HL-60/S4 treated with phorbol 12-myristate 13-acetate at 8.2 ng/mL for 4 days and 3 days (cell line): ENCODE results near the gene TNFAIP8L3.
"Not testable (repeated sequence)": the region's sequence is repeated elsewhere in the genome, so short reads cannot be mapped to it uniquely, and the experiment has no call there.

Experiments used
- in situ Hi-C: fragments of 300-500 bp; cut with MboI; formaldehyde crosslinking; loops from 2 replicates; pipeline ENCODE4 v1.15.0; 2022; ENCODE audit warnings: low sequenced_read_pairs

The TNFAIP8L3 gene

GRCh38 chr15:51065261-51065660, 29.4 kb downstream of the TNFAIP8L3 start:
- in situ Hi-C loops = no loop called here

DNA sequence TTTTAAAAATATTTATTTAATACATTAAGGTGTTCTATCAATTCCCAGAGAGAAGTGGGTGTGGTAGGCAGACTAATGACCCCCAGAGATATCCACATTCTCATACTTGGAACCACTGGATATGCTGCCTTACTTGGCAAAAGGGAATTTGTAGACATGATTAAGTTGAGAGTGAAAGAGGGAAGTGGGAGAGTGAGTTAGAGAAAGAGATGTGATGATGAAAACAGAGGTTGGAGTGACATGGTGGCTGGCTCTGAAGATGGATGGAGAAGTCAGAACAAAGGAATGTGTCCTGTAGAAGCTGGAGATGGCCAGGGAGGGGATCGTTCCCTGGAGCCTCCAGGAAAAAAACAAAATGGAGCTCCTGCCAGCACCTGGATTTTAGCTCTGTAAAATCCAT, 32.0 kb downstream of the TNFAIP8L3 start:
- in situ Hi-C loops = no loop called here

DNA sequence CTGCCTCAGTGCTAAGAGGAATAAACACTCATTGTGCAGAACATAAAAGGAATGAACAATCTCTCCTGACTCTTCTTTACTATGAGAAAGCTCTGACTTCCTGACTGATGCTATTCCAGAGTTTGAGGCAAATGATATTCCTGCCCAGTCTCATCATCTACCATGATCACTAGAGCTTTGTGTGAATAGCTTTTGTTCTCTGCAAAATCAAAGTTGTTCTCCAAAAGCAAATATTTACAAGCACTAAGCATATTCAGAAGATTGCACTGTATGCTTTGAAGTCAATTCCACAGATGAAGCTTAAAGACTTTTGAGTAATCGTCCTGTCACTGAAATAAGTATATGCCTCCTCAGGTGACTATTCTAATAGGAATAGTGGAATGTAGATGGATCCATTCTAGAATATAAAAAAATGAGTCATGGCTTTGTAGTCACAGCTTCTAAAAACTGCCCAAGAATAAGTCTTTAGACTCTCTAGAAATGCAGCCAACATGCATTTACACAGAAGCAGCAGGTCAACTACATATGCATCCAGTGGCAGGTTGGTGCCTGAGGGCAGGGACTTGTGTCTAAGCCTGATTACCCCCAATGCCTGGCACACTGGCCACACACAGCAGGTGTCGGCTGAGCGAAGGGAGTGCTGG, 34.6 kb downstream of the TNFAIP8L3 start:
- in situ Hi-C loops = no loop called here

GRCh38 chr15:51054535-51054934, 40.2 kb downstream of the TNFAIP8L3 start:
- in situ Hi-C loops = no loop called here

DNA sequence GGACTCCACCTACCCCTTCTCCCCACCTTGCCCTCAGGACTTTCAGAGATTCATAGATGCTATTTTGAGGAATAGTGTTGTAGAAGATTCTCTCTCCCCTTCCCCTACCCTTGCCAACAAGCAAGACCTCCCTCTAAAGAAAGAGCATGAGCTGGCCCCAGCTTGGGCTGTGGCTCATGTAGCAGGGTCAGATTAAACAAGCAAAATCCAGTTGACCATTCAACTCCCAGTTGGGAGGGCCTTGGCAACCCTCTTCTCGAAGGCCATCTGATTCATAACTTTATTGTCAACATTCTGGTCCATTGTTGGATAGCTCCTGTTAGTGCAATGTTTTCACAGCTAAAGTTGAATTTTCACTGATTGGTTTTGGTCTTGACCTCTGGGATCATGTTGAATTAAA, 41.1 kb downstream of the TNFAIP8L3 start:
- in situ Hi-C loops = no loop called here

- in situ Hi-C loops = no loop called here
These were observed 42.9 kb downstream of the TNFAIP8L3 start for GRCh38 chr15:51051776-51052175.

DNA sequence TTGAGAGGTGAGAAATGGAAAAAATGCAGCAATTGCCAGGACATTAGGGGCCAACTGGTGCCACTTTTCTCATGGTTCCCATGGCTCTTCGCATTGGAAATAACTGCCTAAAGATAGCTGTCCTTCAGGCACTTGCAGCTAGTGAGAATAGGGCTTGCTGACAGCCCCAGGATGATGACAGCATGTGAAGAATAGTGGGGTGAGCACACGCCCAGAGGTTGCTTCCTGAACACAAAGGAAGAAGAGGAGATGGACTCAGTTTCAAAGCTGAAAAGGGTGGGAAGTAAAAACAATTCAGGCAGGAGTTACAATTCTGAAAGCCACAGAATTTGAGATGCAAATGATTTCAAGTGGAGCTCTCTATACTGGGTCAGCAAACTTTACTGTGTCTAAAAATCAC, 45.6 kb downstream of the TNFAIP8L3 start:
- in situ Hi-C loops = no loop called here

- in situ Hi-C loops = no loop called here
These were observed 46.4 kb downstream of the TNFAIP8L3 start for GRCh38 chr15:51048308-51048707.

DNA sequence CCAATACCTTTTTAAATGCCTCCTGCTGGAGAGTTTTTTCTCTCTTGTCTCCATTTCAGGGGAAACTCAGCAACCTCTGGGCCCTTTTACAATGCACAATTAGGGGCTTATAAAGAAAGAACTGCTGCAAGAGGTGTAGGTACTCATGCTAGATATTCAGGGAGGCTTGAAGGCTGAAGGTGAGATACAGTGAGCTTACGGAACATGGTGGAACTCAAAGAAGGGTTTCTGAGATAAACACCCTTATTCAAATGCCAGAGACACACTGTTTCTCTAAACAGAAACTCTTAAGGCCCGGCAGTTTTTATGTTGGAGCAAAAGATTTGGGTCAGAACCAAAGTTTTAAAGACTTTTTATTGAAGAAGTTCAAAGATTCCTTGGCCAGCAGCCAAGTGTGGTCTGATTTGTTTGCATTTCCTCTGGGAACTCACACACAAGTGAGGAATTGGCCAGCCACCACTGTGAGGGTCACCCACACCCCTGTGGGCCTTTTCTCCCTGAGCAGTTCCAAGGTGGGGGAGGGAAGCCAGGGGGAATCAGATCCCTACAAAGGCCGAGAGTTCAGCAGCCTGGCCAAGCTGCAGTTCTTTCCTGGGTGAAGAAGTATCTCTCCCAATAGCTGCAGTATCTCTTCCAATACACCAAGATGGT, 47.8 kb downstream of the TNFAIP8L3 start:
- in situ Hi-C loops = no loop called here

DNA sequence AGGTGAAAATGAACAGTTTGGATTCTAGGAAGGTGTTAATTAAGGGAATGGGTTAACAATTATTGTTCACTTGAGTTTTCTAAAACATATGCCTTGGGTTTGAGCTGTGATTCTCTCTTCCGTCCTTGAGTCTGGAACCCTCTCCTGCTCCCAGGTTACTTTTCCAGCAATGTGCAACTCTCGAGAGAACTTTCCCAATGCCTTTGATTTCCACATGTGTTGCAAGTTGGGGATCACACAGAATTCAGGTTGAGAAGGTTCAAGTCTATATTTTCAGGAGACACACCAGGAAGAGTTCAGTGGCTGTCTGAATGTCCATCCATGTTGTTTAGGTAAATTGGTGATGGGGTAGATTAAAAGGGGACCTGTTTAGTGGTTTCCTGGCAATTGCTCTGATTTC, 48.7 kb downstream of the TNFAIP8L3 start:
- in situ Hi-C loops = no loop called here

DNA sequence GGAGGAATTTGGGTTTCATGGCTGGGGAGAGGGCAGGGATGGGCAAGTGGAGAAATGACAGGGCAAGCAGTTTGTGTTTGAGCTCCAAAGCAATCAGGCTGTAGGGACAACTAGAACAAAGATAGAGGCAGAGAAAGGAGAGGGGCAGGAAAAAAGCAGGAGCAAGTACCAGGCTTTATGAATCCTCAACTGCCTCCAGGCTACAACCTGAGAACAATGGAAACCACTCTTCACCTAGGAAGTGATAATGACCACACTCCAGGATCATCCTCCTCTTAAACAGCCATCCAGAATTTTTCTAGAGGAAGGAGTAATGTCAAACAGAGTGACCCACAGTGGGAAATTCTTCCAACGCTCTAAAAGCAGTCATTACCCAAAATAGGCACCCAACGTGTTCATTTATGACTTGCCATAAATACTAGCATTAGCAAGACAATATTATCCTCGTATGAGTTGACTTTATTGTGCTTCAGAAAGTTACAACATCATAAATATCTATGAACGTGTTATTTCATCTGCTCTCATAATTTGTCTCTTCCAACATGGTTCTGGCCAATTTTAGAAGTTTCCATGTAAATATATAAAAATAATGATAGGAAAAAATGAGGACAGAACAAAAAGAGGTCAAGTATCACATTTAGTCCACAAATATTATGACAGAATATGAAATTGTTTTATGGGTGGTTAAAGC, 50.5 kb downstream of the TNFAIP8L3 start:
- in situ Hi-C loops = no loop called here

- in situ Hi-C loops = no loop called here
These were observed 55.8 kb downstream of the TNFAIP8L3 start for GRCh38 chr15:51038974-51039319.

DNA sequence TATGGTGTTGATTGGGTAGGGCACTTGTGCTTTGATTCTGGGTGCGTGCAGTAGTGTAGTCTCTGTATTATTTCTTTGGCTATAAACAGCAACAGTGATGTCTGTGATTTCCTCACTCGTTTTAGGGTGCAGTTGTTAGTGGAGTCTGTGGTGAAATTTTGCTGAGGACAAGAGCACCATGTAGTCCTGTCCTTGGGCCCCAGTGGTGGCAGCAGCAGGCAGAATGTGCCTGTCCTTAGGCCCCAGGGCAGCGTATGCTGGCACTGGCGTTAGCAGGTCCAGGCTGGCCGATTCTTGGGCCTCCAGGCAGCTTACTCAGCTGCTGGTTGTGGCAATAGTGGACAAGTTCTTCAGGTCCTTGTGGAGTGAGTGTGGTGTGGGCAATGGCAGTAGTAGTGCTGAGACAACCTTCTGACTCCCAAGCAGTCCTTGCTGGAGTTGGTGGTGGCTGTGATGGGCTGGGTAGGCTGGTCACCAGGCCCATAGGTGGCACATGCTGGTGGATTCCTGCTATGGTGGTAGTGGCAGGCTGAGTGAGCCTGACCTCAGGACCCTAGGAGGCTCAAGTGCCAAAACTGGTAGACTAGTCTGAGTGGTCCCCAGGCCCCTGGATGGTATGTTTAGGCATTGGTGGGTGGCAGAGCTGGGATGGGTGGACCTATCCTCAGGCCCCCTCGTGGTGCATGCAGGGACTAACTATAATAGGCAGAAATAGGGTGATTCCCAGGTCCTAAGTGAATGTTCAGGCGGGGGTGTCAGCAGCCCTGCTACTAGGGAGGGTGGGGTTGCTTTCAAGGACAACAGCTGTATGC, 56.3 kb downstream of the TNFAIP8L3 start:
- in situ Hi-C loops = no loop called here

- in situ Hi-C loops = not testable (repeated sequence)
These were observed 57.2 kb downstream of the TNFAIP8L3 start for GRCh38 chr15:51037474-51037873.

DNA sequence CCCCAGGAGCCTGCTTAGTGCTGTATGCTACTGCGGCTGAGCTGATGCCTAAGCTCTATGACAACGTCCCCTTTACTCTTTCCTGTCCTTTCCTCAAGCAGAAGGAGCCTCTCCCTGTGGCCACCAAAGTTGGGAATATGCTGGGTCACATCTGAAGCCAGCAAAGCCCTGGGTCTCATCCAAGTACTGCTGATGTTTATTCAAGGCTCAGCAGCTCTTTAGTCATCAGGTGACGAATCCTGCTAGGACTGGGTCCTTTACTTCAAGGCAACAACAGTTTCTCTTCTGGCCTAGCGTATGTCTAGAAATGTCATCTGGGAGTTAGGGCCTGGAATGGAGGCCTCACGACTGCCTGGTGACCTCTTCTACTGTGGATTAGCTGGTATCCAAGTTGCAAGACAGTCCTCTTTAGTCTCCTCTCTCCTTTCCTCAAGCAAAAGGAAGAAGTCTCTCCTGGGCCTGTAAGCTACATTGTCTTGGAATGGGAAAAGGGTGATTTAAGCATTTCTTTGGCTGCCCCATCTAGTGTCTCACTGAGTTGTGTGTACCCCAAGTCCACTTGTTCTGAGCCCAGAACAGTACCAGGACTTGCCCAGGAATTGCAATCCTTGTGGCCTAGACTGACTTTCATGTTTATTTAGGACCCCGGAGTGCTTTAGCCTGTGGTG, 63.9 kb downstream of the TNFAIP8L3 start:
- in situ Hi-C loops = no loop called here

DNA sequence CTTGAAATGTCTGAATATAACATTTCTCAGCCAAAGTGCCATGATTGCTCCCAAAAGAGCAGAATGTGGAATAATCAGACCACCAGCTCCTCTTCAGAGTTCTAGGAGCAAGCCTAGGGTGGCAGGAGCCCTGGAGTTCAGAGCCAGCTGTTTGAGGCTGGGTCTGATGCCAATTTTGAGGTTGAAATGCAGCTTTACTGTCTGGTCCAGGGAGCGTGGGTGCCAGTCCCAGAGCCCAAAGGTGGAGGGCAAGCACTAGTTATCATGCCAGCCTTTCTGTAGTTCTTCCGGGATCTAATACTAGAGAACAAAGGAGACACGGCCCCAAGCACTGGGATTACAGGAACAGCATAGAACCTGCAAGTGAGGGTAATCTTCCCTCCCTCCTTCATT, 69.3 kb downstream of the TNFAIP8L3 start:
- in situ Hi-C loops = no loop called here

- in situ Hi-C loops = no loop called here
These were observed 69.8 kb downstream of the TNFAIP8L3 start for GRCh38 chr15:51024735-51025453.

- in situ Hi-C loops = no loop called here
These were observed 71.2 kb downstream of the TNFAIP8L3 start for GRCh38 chr15:51023499-51023898.

- in situ Hi-C loops = no loop called here
These were observed 72.5 kb downstream of the TNFAIP8L3 start for GRCh38 chr15:51022206-51022605.

DNA sequence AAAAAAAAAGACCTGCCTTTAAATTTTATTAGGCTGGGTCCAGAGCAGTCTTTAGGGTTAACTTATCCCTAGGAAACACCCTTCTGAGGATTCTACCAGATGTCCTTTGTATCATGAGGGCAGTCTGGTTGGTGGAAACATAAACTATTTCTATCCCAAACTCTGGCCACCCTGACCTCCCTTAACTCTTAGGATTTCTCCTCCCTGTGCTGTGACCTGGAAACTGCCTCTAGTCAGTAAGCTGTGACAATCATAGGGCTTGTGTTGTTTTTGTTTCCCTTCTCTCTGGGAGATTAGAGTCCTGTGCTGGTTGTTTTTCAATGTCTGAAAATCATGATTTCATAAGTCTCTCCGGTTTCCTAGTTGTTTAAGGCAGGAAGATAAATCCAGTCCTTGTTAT, 78.1 kb downstream of the TNFAIP8L3 start:
- in situ Hi-C loops = no loop called here
